ENCODE data around the gene KCTD12. TPM values are rescaled to one million over a fixed set of nuclear protein-coding genes. Genes with fewer than 3 reads are reported as not detected.

The KCTD12 gene
- polyA plus RNA-seq, 1 donor: 167 TPM

DNA sequence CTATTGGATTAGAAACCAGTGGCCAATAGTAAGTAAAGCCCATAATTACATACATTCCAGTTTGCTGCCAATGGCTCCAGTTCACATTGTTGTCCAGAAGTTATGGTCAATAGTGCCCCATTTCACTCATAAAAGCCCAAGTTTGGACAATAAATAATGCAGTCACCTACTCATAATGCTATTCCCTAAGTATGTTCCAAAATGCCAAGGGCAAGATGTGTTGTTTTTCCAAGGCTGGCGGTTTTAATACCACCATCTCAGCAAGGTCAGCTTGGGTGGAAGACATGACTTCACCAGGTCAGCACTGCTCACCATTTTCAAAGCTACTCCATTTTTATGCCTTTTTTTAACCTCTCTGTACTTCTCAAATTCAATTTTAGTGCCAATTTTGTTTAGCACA, 32.7 kb downstream of the KCTD12 start:
- DNase-seq: no peak

DNA sequence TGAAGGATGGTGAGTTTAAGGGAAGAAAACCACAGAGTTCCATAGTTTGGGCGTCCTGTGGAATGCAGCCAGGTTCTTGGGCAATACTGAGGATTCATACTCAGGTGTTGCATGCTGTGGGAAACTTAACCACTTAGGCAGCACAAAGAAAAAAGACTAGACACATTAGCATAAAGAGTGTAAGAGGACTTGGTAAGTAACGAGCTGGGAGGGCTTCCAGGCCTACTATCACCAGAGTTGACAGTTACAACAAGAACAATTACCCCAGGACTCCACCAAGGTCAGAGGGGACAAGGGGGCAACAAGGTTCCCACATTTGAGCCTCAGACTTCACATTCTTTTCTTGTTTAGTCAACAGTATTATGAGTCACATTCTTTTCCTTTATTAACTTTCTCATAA, 33.2 kb downstream of the KCTD12 start:
- no peak for DNase-seq

DNA sequence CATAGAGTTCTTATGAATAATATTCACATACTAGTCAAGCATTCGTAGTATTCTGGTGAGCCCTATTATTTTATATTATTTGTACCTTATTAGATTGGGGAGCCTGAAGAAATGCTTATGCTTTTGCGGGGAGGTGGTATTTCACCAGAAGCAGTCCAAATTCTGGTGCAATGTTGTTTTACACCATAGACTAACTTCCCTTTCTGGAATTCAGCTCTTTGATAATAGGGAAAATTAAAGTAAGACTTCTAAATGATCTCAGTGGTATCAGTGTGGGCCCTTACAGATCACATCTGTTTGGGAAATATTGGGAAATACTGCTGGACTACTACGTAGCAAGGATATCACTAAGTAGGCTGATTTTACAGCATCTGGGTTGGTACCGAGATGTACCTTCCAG, 34.2 kb downstream of the KCTD12 start:
- DNase-seq: no peak

DNA sequence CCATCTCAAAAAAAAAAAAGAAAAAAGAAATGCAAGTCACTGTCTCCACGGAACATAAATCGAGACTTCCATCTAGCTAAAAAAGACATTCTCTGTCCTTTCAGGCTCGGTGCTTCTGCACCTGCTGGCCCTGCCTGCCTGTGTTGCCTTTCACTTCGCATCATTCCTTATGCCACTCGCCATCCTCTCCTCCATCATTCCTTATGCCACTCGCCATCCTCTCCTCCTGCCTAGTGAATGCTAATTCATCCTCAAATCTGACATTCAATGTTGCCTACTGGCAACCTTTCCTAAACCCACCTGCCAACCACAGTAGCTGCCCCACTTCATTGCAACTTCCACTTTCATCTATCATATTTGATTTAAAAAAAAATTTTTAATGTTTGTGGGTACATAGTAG, 36.7 kb downstream of the KCTD12 start:
- DNase-seq: no peak

DNA sequence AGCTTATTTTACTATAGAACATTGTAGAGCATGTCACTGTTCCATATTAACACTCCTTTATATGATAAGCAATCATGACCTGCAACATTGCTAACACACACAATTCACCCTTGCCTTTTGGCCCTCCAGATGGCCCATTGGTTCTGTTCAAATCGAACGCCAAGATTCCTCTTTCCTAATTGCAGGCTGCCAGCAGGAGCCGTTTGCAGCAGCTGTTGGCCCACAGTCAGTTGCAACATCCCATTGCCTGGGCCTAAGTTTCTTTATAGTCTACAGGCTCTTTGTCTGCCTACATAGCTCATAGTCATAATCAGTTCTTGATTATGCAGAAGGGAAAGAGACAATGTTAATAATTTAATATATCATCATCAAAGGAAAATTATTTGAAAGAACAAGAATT, 37.6 kb downstream of the KCTD12 start:
- DNase-seq: no peak

DNA sequence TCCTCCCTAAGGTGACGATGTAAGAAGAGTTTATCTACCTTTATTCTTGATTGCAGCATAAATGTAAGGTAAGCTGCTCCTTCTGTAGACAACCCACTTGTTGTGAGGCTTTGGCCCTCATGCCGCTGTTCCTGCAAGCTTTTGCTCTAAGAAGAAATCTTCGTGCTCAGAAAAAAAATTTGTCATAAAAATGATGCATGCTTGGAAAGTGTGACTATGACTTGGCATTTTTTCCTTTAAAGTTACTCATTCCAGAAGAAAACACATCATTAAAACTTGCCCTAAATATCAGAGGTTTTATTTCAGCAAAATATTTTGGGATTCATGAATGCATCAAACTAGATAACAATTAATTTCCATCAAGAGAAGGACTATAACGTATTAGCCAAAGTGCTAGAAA, 39.8 kb downstream of the KCTD12 start:
- no peak for DNase-seq

DNA sequence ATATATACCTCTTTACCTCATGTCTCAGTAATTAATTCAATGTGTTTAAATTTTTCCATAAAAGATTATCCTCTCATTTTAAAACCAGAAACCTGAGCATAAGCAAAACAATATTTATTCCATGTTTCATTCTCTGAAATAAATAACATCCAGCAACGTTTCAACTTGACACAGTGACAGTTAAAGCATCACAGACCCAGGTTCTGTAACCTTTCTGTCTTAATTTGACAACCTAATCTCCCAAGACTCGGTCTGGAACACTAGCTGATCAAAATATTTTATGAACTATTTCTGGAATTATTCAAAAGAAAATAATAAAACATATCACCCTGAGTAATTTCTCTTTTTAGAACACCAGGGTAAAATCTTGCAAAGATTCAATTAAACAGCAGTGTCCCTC, 40.3 kb downstream of the KCTD12 start:
- DNase-seq: no peak

DNA sequence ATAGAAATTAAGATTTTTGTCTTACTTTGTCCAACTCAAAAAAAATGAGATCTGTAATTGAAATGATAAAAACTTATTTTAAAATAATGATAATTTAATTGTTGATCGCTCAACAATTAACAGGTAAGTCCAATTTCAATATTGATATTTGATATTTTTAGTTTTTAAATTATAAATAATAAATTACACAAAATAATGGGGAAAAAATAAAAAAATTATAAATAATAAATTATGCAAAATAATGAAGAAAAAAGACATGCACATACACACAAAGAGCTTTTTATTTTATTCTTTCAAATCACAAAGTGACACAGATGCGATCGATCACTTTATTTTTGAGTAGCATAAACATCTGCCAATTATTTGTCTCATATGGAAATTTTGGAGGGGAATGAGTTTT, 40.8 kb downstream of the KCTD12 start:
- no peak for DNase-seq

DNA sequence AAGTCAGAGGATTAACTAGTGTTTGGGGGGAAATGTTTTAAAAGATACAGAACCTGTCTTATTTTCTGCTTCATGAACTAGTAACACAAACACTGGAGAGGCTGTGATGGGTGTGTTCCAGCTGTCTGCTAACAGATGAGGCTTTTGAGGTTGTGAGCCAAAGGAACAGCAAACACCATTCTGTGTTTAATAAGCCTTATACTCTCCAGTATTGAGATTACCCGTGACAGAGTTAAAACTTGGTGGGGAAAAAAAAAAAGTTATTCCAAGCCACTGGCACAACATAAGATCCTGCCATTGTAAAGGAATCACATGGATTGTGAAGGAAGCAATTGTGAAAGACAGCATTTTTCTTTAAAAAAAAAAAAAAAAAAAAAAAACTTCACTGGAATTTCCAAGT, 48.4 kb downstream of the KCTD12 start:
- DNase-seq: no peak

DNA sequence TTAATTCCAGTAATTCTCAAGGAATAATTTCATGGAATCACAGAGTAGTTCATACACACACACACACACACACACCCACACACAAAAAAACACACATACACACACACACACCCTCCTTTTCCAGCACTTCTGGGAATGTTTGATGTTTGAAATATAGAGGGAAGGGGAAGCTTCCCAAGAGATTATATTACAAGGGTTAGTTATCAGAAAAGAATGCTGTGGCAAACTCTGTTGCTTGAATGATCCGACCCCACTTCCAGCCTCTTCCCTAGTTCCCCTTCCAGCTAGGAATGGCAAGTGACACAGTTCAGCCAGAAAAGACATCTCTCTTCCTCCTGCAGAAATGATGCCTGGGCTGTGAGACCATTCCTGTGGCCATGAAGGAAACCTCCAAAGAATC, 49.9 kb downstream of the KCTD12 start:
- DNase-seq: no peak

DNA sequence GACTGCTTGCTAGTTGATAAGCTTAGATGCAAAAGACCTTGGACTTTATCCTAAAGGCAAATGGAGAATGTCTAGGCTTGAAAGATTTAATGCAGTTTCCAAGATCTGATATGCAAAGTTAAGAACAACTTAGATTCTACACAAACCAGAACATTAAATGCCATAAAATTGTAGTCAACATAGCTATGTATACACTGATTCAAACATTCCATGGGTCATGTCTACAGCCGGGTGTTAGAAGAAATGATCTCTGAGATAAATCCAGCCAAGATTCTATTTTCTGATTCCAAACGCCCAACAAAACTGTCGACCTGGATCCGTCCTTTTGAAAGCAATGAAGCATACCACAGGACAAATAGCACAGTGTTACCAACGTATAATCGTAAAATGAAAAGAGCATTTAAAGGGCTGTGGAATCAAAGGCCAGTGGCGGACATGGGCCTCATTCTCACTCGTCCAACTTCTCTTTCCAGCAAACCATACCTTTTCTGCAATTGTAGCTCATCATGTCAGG, 52.7 kb downstream of the KCTD12 start:
- no peak for DNase-seq

DNA sequence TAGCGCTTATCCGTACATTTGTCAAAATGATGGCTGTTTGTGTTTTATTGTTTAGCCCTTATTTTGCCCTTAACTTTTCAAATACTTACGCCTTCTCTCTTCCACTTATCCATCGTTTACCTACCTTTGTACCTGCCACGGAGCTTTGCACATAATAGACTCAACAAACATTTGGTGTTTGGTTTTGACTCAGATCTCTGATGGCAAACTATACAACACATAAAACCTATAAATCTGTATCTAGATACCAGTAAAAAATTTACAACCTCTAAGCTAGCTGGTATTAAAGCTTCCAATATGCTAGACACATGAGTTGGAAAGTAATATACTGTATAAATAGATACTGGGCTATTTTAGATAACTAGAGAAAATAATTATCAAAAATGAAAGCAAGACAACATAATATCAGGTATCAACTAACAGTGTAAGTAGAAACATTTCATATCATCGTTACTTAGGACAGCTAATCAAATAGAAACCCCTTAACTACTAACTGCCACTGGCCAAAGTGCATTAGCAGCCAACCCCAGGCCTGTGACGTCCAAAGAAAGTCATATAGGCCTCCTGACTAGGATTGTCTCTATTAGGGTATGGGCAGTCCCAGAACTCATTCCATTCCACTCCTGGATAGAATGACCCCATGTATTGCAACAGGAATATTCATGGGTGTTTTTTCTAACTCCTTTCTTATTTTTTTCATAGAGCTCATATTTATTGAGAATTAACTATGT, 53.8 kb downstream of the KCTD12 start:
- DNase-seq: no peak

DNA sequence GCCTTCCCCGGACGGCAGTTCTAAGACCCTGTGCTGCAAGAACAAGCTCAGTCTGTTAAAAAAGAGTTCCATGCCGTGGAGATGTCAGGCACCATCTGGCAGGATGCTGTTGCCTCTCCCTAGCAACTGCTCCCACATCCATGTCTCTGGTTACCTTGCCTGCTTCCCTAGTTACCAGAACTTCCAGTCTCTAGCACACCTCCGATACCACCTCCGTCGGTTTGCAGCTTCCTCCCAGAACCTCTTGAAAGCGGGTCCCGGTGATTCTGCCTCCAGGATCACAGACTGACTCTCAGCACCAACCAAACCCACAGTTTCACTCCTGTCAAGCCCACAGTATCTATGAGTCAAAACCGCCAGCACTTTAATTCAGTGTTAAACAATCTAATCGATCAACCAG, 55.4 kb downstream of the KCTD12 start:
- DNase-seq: no peak

Other genes with a start within 250 kb of the KCTD12 start
- gene ACOD1, start 62.1 kb upstream of the KCTD12 start, polyA plus RNA-seq (ENCODE audit: insufficient read length): not detected
- gene CLN5, start 105.7 kb upstream of the KCTD12 start, polyA plus RNA-seq (ENCODE audit: insufficient read length): 15.0 TPM
- 34.6 TPM for gene FBXL3, start 140.8 kb upstream of the KCTD12 start, polyA plus RNA-seq (ENCODE audit: insufficient read length)

All from hindlimb muscle (tissue), 1 donor.